GM12801 (cell line): Measurements from ENCODE around the gene SEMA3D.

ENCODE experiments used
- TF ChIP-seq, protein P1 (sequence below): IDR thresholded peaks from one replicate; pipeline ENCODE4 v1.5.1; 2011; ENCODE audit warnings: control low read depth; ENCODE audit not compliant: insufficient read length; ENCODE audit errors: extremely low read depth

The SEMA3D gene

DNA sequence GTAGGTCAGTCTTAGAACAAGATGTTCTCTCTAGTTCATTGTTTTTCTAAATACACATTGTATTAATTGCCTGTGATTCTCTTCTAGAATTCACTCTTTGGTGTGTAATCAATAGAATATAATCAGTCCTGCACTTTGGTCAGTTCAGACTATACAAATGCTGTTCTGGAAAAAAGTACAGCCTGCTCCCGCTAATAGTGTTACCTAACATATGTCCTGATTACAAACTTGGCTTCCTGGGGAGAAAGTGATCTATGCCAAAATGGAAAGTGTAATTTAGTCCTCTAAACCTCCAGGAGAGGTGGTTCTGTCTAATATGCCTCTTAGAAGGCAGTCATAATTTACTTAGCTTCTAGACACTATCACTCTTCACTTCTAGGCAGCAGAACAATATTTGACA, 215.5 kb downstream of the SEMA3D start:
- TF ChIP-seq, protein P1, sequence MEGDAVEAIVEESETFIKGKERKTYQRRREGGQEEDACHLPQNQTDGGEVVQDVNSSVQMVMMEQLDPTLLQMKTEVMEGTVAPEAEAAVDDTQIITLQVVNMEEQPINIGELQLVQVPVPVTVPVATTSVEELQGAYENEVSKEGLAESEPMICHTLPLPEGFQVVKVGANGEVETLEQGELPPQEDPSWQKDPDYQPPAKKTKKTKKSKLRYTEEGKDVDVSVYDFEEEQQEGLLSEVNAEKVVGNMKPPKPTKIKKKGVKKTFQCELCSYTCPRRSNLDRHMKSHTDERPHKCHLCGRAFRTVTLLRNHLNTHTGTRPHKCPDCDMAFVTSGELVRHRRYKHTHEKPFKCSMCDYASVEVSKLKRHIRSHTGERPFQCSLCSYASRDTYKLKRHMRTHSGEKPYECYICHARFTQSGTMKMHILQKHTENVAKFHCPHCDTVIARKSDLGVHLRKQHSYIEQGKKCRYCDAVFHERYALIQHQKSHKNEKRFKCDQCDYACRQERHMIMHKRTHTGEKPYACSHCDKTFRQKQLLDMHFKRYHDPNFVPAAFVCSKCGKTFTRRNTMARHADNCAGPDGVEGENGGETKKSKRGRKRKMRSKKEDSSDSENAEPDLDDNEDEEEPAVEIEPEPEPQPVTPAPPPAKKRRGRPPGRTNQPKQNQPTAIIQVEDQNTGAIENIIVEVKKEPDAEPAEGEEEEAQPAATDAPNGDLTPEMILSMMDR, result no peak

DNA sequence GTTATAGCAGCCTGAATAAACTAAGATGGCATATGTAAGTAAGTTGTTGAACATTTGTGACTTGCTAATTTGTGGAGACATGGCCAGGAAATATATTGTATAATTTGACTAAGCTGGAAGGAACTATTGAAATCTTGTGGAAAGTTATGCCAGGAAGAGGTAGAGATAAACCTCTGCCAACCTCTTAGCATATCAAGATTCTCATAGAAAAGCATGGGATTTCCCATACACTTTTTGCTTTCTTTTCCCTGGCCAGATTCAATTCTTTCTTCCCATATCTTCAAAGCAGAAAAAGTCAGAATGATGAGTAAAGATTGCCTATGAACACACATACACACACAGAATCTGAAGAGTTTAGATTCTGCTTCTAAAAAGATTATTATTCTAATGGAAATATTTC, 216.2 kb downstream of the SEMA3D start:
- TF ChIP-seq, protein P1, result no peak

DNA sequence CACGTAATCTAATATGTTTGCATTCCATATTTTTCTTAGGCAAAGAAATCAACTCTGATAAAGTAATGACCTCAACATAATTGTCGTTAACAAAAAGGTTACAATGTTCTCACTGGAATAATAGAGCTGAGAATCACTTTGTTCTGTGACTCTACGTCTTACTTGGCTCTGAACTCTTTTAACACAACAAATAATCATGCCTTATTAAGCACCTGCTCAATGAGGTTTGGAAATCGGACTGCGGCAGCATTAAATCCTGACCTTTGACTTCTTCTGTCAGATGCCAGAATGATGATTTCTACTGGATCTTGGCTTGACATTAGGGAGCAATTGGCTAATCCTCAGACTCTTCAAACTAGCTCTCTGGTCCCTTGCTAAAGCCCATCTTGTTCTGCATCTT, 233.6 kb downstream of the SEMA3D start:
- TF ChIP-seq, protein P1, result no peak

DNA sequence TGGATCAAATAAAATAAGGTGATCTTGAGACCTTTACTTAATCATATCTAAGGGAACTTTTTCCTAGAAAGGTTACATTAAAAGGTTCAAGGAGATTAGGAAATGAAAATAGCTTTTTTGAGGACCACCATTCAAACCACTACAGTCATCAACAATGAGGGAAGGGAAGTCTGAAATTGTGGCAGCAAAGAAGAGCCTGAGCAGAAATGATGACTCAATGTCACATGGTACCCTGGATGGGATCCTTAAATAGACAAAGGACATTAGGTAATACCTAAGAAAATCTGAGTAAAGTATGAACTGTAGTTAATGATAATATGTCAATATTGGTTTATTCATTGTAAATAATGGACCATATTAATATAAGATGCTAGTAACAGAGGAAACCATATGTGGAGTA, 236.0 kb downstream of the SEMA3D start:
- TF ChIP-seq, protein P1, result no peak

DNA sequence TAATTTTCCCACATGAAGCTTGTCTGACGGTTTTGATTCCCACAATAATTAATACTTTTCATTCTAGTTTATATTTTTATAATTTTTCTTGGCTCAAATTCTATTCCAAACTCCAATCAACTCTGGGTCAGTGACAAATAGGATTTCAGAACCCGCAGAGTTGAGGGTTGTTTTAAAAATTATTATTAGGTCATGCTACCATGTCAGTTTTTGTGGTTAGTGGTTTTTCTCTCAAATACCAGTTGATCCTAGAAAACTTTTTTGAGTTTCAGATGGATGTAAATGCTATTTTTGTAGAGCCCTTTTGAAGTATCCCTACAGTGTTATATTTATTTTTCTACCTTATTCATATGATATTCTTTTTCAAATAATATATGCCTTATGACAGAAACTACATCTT, 237.4 kb downstream of the SEMA3D start:
- TF ChIP-seq, protein P1, result no peak

DNA sequence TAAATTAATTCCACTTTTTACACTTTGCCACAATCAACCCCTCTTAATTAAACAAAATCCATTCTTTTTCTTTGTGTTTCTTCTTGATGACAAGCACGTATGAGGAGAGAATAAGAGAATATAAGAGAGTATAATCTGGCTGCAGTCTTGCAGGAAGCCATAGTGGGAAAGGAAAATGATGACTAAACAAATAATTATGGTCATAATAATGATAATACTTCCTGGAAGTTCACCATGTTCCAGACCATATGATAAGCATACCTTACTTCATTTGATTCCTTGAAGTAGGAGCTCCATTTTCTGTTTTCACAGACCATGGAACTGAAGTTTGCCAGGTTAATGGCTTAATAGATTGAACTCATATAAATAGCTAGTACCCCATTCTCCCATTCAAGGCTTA, 237.8 kb downstream of the SEMA3D start:
- TF ChIP-seq, protein P1, result no peak

DNA sequence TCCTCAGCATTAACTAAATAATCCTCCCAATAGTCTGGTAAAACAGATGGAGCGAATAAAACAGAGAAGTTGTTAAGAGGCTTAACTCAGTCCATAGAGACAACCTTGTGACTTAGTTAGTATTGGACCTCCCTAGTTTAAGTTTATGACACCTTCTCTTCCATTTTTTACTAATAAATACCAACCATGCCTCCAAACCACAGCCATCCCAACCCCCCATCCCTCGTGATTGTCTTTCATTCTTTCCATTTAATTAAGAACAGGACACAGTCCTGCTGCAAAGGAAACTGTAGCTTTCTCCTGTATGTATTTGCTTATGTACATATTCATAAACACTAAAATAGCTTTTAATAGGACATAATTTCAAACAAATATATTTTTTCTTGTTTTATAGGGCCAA, 238.2 kb downstream of the SEMA3D start:
- TF ChIP-seq, protein P1, result no peak

DNA sequence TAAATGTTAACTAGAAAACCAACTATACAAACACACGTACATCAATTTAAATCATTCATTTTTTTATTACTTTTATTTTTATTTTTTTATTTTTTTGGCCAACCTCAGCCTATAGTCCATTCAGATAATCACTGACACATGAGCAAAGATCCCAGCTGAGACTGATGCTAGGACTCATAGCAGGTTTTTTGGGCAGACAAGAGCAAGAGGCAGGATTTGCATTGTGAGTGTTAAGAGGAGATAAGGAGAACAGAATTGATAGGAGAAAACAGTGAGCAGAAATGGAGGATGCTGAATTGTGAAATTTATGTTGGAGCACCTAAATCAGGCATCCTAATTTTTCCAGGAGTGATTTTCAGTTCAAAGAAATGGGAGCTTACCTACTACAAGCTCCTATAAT, 240.3 kb downstream of the SEMA3D start:
- TF ChIP-seq, protein P1, result no peak
